Measurements from ENCODE around the gene NTM.

- TF ChIP-seq CTCF (IDR thresholded peaks at IDR 0.05; ENCODE audit: insufficient read depth, low read length), result no peak
- no peak for TF ChIP-seq REST (IDR thresholded peaks at IDR 0.05; ENCODE audit: insufficient replicate concordance, low read depth)
Measured at GRCh38 chr11:131852757-131853156, 482.3 kb downstream of the NTM start.
